ENCODE data around the gene CYTH3.

DNA sequence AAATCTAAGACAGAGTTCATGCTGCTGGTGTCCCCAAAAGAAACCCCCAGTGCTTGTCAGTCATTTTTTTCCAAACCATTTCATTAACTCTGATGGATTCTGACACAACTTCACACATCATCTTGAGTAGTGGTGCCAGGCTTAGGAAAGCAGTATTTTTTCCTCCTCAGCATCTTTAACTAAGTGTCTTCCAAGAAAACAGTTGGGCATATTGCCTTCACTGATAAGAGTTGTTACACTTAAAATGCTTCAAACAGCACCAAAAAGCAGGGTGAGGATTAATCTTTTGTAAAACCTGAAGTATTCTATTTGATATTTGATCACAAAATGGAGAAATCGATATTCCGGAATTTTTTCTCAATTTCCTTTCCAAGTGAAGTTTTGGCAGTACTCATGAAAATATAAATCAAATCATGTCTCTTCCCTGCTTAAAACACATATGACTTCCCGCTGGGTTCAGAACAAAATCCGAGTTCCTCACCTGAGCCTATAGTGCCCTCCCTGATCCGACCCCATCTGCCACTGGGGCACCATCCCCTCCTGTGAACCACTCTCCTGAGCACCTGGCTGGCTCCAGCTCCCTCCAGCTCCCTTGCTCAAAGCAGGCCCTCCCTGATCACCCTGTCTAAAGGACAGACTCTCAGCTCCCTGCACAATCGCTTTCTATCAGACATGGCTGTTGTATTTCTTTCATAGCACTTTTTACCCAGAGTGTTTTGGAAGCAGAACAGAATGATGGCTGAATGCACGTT lies 61.6 kb downstream of the CYTH3 start:
- TF ChIP-seq, protein P1, sequence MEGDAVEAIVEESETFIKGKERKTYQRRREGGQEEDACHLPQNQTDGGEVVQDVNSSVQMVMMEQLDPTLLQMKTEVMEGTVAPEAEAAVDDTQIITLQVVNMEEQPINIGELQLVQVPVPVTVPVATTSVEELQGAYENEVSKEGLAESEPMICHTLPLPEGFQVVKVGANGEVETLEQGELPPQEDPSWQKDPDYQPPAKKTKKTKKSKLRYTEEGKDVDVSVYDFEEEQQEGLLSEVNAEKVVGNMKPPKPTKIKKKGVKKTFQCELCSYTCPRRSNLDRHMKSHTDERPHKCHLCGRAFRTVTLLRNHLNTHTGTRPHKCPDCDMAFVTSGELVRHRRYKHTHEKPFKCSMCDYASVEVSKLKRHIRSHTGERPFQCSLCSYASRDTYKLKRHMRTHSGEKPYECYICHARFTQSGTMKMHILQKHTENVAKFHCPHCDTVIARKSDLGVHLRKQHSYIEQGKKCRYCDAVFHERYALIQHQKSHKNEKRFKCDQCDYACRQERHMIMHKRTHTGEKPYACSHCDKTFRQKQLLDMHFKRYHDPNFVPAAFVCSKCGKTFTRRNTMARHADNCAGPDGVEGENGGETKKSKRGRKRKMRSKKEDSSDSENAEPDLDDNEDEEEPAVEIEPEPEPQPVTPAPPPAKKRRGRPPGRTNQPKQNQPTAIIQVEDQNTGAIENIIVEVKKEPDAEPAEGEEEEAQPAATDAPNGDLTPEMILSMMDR (IDR thresholded peaks at IDR 0.05) = no peak
- TF ChIP-seq POLR2A (IDR thresholded peaks at IDR 0.05) = no peak
